ENCODE measurements around the gene SKIL. TPM values are rescaled to one million over a fixed set of nuclear protein-coding genes. Genes with fewer than 3 reads are reported as not detected.

Gene SKIL
- total and polyA plus RNA-seq, 2 donors (not counting 1 experiment from before 2014, with no cell fraction given) = 7.7 to 145 TPM

- Histone ChIP-seq H4K20me1 (ENCODE audit: control insufficient read depth, insufficient read depth, low read length, poor library complexity, severe bottlenecking) (no peaks in the 10 kb centered on the region), H3K27me3 (replicated peaks in 1 of 4; ENCODE audit: control extremely low read depth in 1 of 4, control insufficient read depth in 3 of 4, insufficient read depth in 4 of 4, low read length in 3 of 4) (peaks cover 0 to 19% (median 4%) of the 10 kb centered on the region in 4 experiments), H2AFZ (ENCODE audit: insufficient read depth, low read depth, low read length, poor library complexity, severe bottlenecking) (no peak overlapping the region), H3K4me3 (ENCODE audit: control extremely low read depth in 1 of 5, extremely low read depth in 1 of 5, insufficient read depth in 1 of 5, low read depth in 2 of 5, low read length in 4 of 5) (no peak overlapping the region), H3K27ac (ENCODE audit: low read length in 2 of 2) (no peak overlapping the region), H3K4me2 (replicated peaks; ENCODE audit: low read depth, low read length, poor library complexity, severe bottlenecking) (no peak overlapping the region), H3K9ac (ENCODE audit: low read length) (no peak overlapping the region), H3K79me2 (ENCODE audit: control insufficient read depth, insufficient read depth, low read length) (no peaks in the 10 kb centered on the region), H3K4me1 (ENCODE audit: control insufficient read depth in 2 of 2, insufficient read depth in 2 of 2, low read length in 2 of 2) (no peaks in the 10 kb centered on the region), H3K9me3 (ENCODE audit: control extremely low read depth in 1 of 3, control insufficient read depth in 2 of 3, insufficient read depth in 1 of 3, low read length in 2 of 3) (no peaks in the 10 kb centered on the region), H3K36me3 (replicated peaks in 1 of 2; ENCODE audit: control extremely low read depth in 1 of 2, control insufficient read depth in 1 of 2, extremely low read depth in 1 of 2, insufficient read depth in 2 of 2, low read length in 1 of 2) (no peaks in the 10 kb centered on the region)
- Mint-ChIP-seq H3K27ac (no peak overlapping the region), H3K27me3 (peaks cover 32% of the 10 kb centered on the region), H3K4me3 (no peak overlapping the region), H3K4me1 (no peaks in the 10 kb centered on the region), H3K9me3 (ENCODE audit: insufficient read depth) (no peaks in the 10 kb centered on the region)
- intact Hi-C loops (cut with micrococcal nuclease) = no loop called here
- POLR2A ChIA-PET = no interaction called here
- TF ChIP-seq CTCF (IDR thresholded peaks at IDR 0.05) = no peak
- no peak for TF ChIP-seq EZH2 (IDR thresholded peaks at IDR 0.05; ENCODE audit: borderline replicate concordance, insufficient read depth, low read depth, low read length, poor library complexity, severe bottlenecking)
- DNase-seq (no peak), ATAC-seq (ENCODE audit: low read depth) (no peak)
- CTCF ChIA-PET = no interaction called here
Observed at GRCh38 chr3:170442947-170443346, 85.4 kb downstream of the SKIL start.

GRCh38 chr3:170443457-170443856 is 85.9 kb downstream of the SKIL start:
- peaks cover 32% of the 10 kb centered on the region for H3K27me3 Mint-ChIP-seq
- Histone ChIP-seq H3K4me2 (replicated peaks; ENCODE audit: low read depth, low read length, poor library complexity, severe bottlenecking) (no peak overlapping the region), H3K4me3 (ENCODE audit: control extremely low read depth in 1 of 5, extremely low read depth in 1 of 5, insufficient read depth in 1 of 5, low read depth in 2 of 5, low read length in 4 of 5) (no peak overlapping the region), H2AFZ (ENCODE audit: insufficient read depth, low read depth, low read length, poor library complexity, severe bottlenecking) (no peak overlapping the region), H3K36me3 (replicated peaks in 1 of 2; ENCODE audit: control extremely low read depth in 1 of 2, control insufficient read depth in 1 of 2, extremely low read depth in 1 of 2, insufficient read depth in 2 of 2, low read length in 1 of 2) (no peaks in the 10 kb centered on the region), H3K27ac (ENCODE audit: low read length in 2 of 2) (no peak overlapping the region), H4K20me1 (ENCODE audit: control insufficient read depth, insufficient read depth, low read length, poor library complexity, severe bottlenecking) (no peaks in the 10 kb centered on the region), H3K9ac (ENCODE audit: low read length) (no peak overlapping the region), H3K79me2 (ENCODE audit: control insufficient read depth, insufficient read depth, low read length) (no peaks in the 10 kb centered on the region), H3K9me3 (ENCODE audit: control extremely low read depth in 1 of 3, control insufficient read depth in 2 of 3, insufficient read depth in 1 of 3, low read length in 2 of 3) (no peaks in the 10 kb centered on the region), H3K4me1 (ENCODE audit: control insufficient read depth in 2 of 2, insufficient read depth in 2 of 2, low read length in 2 of 2) (no peaks in the 10 kb centered on the region), H3K27me3 (replicated peaks in 1 of 4; ENCODE audit: control extremely low read depth in 1 of 4, control insufficient read depth in 3 of 4, insufficient read depth in 4 of 4, low read length in 3 of 4) (peaks cover 0 to 19% (median 4%) of the 10 kb centered on the region in 4 experiments)
- H3K4me1 Mint-ChIP-seq = no peaks in the 10 kb centered on the region
- DNase-seq (no peak), ATAC-seq (ENCODE audit: low read depth) (no peak)
- H3K4me3 Mint-ChIP-seq = no peak overlapping the region
- CTCF ChIA-PET = no interaction called here
- no peaks in the 10 kb centered on the region for H3K9me3 Mint-ChIP-seq (ENCODE audit: insufficient read depth)
- H3K27ac Mint-ChIP-seq = no peak overlapping the region
- intact Hi-C loops (cut with micrococcal nuclease) = no loop called here
- no peak for TF ChIP-seq CTCF (IDR thresholded peaks at IDR 0.05)
- POLR2A ChIA-PET = no interaction called here

Other genes with a start within 250 kb of the SKIL start
- gene PHC3, start 176.0 kb upstream of the SKIL start, total RNA-seq = 159 and 165 TPM in 2 replicates
- 42.7 and 51.8 TPM in 2 replicates for gene PHC3, start 176.0 kb upstream of the SKIL start, polyA plus RNA-seq
- 9.9 and 11.1 TPM in 2 replicates for gene PRKCI, start 135.3 kb upstream of the SKIL start, total RNA-seq
- 1.8 TPM in 2 replicates for gene PRKCI, start 135.3 kb upstream of the SKIL start, polyA plus RNA-seq
- 0.36 and 0.52 TPM in 2 replicates for gene CLDN11, start 61.2 kb downstream of the SKIL start, total RNA-seq
- 0.25 and 0.26 TPM in 2 replicates for gene CLDN11, start 61.2 kb downstream of the SKIL start, polyA plus RNA-seq
- gene SLC7A14, start 228.4 kb downstream of the SKIL start, total RNA-seq = not detected in 2 replicates
- gene SLC7A14, start 228.4 kb downstream of the SKIL start, polyA plus RNA-seq = not detected in 2 replicates